ENCODE measurements around the gene ANO9. TPM values are rescaled to one million over a fixed set of nuclear protein-coding genes. Genes with fewer than 3 reads are reported as not detected.
A peak's percentile ranks its signal among the peaks of the same experiment; 100 is the strongest.

The ANO9 gene
- 10 to 100 TPM; 16.5 to 21.7 (median 20.4) TPM for total RNA-seq

DNA sequence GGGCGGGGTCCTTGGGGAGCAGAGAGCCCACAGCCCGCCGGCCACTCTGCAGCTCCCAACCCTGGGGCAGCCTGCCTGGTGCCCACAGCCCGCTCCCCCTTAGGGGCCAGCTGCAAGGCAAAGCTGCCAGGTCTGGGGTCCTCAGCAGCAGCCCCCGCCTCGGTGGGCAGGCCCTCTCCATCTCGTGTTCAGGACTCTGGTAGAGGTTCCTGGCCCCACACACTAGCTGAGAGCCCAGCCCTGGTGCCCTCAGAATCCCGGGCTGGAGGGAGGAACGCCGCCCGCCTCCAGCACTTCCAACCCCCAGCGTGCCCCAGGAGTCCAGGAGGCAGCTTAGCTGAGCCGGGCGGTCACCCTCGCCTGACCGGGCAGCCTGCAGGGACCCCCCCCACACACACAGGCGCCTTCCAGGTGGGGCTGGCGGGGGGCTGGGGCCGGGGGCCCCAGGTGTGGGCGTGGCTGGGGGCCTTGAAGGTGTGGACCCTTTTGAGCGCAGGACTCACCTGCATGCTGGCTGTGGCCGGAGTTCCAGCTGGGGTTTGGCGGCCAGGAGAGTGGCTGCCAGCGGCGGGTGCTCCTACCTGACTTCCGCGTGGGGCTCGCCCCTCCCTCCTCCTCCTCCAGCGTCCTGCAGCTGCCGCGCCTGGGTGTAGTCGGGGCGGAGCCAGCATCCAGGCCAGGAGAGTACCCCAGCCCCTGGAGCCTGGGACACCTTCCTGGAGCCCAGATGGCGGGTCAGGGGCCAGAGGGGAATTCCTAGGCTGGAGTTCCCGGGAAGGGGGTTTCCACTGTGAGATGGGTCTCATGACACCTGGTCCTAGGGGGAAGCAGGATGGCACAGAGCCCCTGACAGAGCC is at the start of gene ANO9:
Gene ANO9 (minus strand): TSS at position 594 of the 857 bp plus-strand sequence. CDS start 85 bp downstream, at position 509.
- DNase-seq = peak; percentile 54
- peaks cover 26% of the 10 kb centered on the region for H3K4me1 Mint-ChIP-seq (ENCODE audit: low read depth)
- H3K4me3 Mint-ChIP-seq = peak within 1 kb of the TSS; percentile 74
- no peaks in the 10 kb centered on the region for H3K9me3 Mint-ChIP-seq
- ATAC-seq = peak; percentile 90 to 91
- H3K27me3 Mint-ChIP-seq (ENCODE audit: low read depth) = peaks cover 2% of the 10 kb centered on the region
- H3K36me3 Mint-ChIP-seq (ENCODE audit: insufficient read depth) = no peaks in the 10 kb centered on the region

GRCh38 chr11:491358-491757 is 49.5 kb upstream of the ANO9 start:
- Mint-ChIP-seq H3K27me3 (ENCODE audit: low read depth) (no peaks in the 10 kb centered on the region), H3K4me3 (no peak overlapping the region), H3K9me3 (no peaks in the 10 kb centered on the region), H3K4me1 (ENCODE audit: low read depth) (no peaks in the 10 kb centered on the region), H3K36me3 (ENCODE audit: insufficient read depth) (peaks cover 13% of the 10 kb centered on the region)
- DNase-seq (no peak), ATAC-seq (no peak)

DNA sequence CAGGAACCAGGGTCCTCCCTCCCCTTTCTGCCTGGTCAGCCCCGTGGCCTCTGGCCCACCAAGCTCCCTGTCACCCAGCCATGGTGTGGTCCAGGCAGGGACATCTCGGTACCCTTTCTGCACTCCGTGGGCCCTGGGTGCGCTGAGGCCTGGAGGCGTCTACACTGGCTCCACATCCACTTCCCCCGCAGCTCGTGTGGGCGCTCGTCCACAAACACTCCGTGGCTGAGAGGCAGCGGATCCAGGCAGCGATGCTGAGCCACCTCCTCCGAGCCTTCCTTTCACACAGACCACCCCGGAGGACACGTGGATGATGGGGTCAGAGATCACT is 49.1 kb upstream of the ANO9 start:
- H3K4me1 Mint-ChIP-seq (ENCODE audit: low read depth) = no peaks in the 10 kb centered on the region
- peaks cover 12% of the 10 kb centered on the region for H3K36me3 Mint-ChIP-seq (ENCODE audit: insufficient read depth)
- no peaks in the 10 kb centered on the region for H3K9me3 Mint-ChIP-seq
- H3K4me3 Mint-ChIP-seq = no peak overlapping the region
- no peaks in the 10 kb centered on the region for H3K27me3 Mint-ChIP-seq (ENCODE audit: low read depth)
- ATAC-seq (no peak), DNase-seq (no peak)

DNA sequence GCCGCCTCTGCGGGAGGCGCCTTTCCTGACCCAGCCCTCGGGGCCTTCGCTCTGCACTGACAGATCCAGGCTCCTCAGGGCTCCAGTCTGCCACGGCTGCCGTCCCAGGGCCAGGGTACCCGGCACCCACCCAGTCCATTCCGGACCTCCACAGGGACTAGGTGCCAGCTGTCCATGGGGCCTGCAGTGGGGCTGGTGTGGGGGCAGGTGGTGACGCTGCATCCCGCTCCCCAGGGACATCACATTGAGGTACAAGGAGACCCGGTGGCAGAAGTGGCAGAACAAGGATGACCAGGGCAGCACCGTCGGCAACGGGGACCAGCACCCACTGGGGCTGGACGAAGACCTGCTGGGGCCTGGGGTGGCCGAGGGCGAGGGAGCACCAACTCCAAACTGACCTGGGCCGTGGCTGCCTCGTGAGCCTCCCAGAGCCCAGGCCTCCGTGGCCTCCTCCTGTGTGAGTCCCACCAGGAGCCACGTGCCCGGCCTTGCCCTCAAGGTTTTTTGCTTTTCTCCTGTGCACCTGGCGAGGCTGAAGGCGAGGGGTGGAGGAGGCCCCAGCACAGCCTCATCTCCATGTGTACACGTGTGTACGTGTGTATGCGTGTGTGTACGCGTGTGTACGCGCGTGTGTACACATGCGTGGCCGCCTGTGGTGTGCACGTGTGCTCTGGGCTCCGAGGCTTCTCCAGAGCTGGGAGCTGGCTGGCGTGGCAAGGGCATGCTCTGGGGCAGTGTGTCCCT is 48.5 kb upstream of the ANO9 start:
- H3K4me1 Mint-ChIP-seq (ENCODE audit: low read depth) = no peaks in the 10 kb centered on the region

DNA sequence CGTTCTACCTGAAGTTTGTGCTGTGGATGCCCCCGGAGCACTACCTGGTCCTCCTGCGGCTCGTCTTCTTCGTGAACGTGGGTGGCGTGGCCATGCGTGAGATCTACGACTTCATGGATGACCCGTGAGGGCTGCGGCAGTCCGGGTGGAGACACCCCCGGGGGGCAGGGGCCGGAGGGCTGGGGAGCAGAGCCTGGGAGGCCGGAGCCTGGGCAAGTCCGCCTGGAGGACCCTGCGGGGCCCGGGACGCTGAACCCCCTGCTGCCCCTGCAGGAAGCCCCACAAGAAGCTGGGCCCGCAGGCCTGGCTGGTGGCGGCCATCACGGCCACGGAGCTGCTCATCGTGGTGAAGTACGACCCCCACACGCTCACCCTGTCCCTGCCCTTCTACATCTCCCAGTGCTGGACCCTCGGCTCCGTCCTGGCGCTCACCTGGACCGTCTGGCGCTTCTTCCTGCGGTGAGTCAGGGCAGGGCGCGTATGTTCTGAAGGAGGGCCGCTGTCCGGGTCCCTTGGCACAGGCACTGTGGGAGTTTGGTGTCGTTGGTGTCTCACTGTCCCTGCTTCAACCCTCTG is 47.9 kb upstream of the ANO9 start:
- H3K4me1 Mint-ChIP-seq (ENCODE audit: low read depth) = no peaks in the 10 kb centered on the region
- no peaks in the 10 kb centered on the region for H3K9me3 Mint-ChIP-seq
- DNase-seq (no peak), ATAC-seq (no peak)
- peaks cover 6% of the 10 kb centered on the region for H3K36me3 Mint-ChIP-seq (ENCODE audit: insufficient read depth)
- H3K27me3 Mint-ChIP-seq (ENCODE audit: low read depth) = no peaks in the 10 kb centered on the region
- H3K4me3 Mint-ChIP-seq = no peak overlapping the region

More for the DNA sequence above, 48.5 kb upstream of the ANO9 start:
- ATAC-seq (no peak), DNase-seq (no peak)
- Mint-ChIP-seq H3K27me3 (ENCODE audit: low read depth) (no peaks in the 10 kb centered on the region), H3K36me3 (ENCODE audit: insufficient read depth) (peaks cover 9% of the 10 kb centered on the region), H3K9me3 (no peaks in the 10 kb centered on the region), H3K4me3 (no peak overlapping the region)

- no peaks in the 10 kb centered on the region for H3K27me3 Mint-ChIP-seq (ENCODE audit: low read depth)
- H3K4me3 Mint-ChIP-seq = no peak overlapping the region
- H3K36me3 Mint-ChIP-seq (ENCODE audit: insufficient read depth) = peaks cover 4% of the 10 kb centered on the region
- no peaks in the 10 kb centered on the region for H3K9me3 Mint-ChIP-seq
- H3K4me1 Mint-ChIP-seq (ENCODE audit: low read depth) = no peaks in the 10 kb centered on the region
- DNase-seq (no peak), ATAC-seq (no peak)
Observed at GRCh38 chr11:488992-489391, 47.2 kb upstream of the ANO9 start.

- Mint-ChIP-seq H3K27me3 (ENCODE audit: low read depth) (no peaks in the 10 kb centered on the region), H3K4me3 (no peak overlapping the region), H3K4me1 (ENCODE audit: low read depth) (no peaks in the 10 kb centered on the region), H3K9me3 (no peaks in the 10 kb centered on the region), H3K36me3 (ENCODE audit: insufficient read depth) (peaks cover 4% of the 10 kb centered on the region)
- no peak for ATAC-seq
- no peak for DNase-seq
Observed at GRCh38 chr11:488579-488978, 46.8 kb upstream of the ANO9 start.

GRCh38 chr11:488062-488461 is 46.3 kb upstream of the ANO9 start:
- Mint-ChIP-seq H3K27me3 (ENCODE audit: low read depth) (no peaks in the 10 kb centered on the region), H3K4me1 (ENCODE audit: low read depth) (no peaks in the 10 kb centered on the region), H3K4me3 (no peak overlapping the region), H3K9me3 (no peaks in the 10 kb centered on the region), H3K36me3 (ENCODE audit: insufficient read depth) (peaks cover 4% of the 10 kb centered on the region)
- DNase-seq (no peak), ATAC-seq (no peak)

DNA sequence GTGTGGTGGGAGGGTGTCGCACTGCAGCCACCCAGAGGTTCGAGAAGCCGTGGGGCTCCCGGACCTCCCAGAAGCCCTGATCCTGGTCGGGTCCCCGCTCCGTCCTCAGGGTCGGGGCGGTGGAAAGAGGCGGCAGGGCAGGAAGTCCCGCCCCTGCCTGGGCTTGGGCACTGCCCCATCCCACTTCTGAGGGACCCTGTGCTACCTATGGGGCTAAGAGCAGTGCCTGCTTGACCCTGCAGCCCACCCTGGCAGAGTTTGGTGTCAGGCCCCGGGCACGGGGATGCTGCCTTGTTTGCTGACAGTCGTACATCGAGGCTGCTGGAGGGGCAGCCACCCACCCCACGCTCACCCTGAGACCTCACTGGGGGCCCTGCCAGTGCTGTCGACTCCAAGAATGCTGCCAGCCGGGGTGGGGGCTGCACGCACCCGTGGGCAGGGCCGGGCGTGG is 45.8 kb upstream of the ANO9 start:
- H3K4me1 Mint-ChIP-seq (ENCODE audit: low read depth) = no peaks in the 10 kb centered on the region
- DNase-seq = no peak
- no peaks in the 10 kb centered on the region for H3K9me3 Mint-ChIP-seq
- peaks cover 4% of the 10 kb centered on the region for H3K36me3 Mint-ChIP-seq (ENCODE audit: insufficient read depth)
- H3K27me3 Mint-ChIP-seq (ENCODE audit: low read depth) = no peaks in the 10 kb centered on the region
- no peak for ATAC-seq
- no peak overlapping the region for H3K4me3 Mint-ChIP-seq

DNA sequence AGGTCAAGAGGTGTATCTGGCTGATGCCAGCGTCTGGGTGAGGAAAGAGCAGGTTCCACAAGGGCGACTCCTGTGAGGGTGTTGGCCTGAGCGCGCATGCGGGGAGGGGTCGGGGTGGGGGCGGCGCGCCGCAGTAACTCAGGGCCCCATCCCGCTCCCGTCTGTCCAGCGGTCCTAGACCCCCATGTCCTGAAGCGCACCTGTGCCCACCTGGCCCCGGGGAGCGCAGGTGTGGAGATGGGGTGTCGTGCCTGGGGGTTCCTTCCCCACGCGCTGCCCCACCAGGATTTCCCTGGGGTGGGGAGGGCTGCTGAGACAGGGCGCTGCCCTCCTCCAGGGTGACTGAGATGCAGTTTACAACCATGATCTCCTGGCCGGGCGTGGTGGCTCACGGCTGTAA is 44.4 kb upstream of the ANO9 start:
- H3K36me3 Mint-ChIP-seq (ENCODE audit: insufficient read depth) = peaks cover 6% of the 10 kb centered on the region
- no peaks in the 10 kb centered on the region for H3K27me3 Mint-ChIP-seq (ENCODE audit: low read depth)
- ATAC-seq (no peak), DNase-seq (no peak)
- no peaks in the 10 kb centered on the region for H3K4me1 Mint-ChIP-seq (ENCODE audit: low read depth)
- no peak overlapping the region for H3K4me3 Mint-ChIP-seq
- H3K9me3 Mint-ChIP-seq = no peaks in the 10 kb centered on the region

GRCh38 chr11:484616-485015 is 42.8 kb upstream of the ANO9 start:
- no peak overlapping the region for H3K4me3 Mint-ChIP-seq
- no peaks in the 10 kb centered on the region for H3K9me3 Mint-ChIP-seq
- H3K4me1 Mint-ChIP-seq (ENCODE audit: low read depth) = no peaks in the 10 kb centered on the region
- peaks cover 2% of the 10 kb centered on the region for H3K36me3 Mint-ChIP-seq (ENCODE audit: insufficient read depth)
- ATAC-seq (no peak), DNase-seq (no peak)
- no peaks in the 10 kb centered on the region for H3K27me3 Mint-ChIP-seq (ENCODE audit: low read depth)

DNA sequence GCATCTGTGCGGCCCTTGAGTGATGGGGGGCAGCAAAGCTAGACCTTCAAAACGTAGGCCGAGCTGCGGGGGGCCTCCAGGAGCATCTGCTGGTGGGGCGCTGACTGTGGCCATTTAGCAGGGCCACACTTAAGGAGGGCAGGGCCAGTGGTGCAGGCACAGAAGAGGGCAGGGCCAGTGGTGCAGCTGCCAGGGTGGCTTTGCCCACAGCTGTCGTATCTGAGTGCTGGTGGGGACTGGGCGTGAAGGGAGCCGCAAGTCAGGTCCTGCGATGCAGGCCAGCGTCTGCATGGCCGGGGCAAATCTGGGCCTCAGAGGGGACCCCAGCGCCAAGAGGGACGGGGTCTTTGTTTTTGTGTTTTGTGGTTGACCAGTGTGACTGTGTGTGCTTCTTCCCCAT is 37.5 kb upstream of the ANO9 start:
- Mint-ChIP-seq H3K4me3 (no peak overlapping the region), H3K4me1 (ENCODE audit: low read depth) (no peaks in the 10 kb centered on the region), H3K27me3 (ENCODE audit: low read depth) (no peaks in the 10 kb centered on the region), H3K36me3 (ENCODE audit: insufficient read depth) (peaks cover 2% of the 10 kb centered on the region), H3K9me3 (no peaks in the 10 kb centered on the region)
- DNase-seq (no peak), ATAC-seq (no peak)

DNA sequence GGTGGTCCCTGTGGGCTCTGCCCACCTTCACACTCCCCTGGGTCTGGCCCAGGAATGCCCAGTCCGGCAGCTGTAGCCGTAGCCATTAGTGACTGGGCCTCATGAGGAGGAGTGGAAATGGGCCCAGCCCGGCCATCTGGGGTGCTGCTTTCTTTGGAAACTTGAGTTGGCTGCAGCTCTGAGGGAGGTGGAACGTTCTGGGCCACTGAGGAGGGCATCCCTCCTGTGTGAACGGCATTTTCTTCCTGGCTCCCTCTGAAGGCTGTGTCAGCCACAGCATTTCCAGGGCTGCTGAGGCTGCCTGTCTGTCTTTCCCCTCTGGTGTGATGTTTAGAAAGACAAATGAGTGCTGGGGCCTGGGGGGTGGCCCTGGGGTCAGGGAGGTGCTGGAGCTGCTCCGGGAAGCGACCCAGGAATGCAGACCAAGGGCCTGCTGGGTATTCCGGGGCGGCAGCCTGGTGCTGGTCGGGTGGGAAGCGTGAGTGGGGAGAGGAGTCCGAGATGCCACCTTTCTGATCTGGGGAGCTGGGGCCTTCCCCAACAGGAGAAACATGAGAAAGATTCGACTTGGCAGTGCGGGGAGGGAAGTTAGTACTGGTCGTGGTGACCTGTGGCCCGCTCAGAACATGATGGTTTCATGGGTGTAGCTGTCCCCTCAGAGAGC is 35.4 kb upstream of the ANO9 start:
- no peak for ATAC-seq
- no peak overlapping the region for H3K4me3 Mint-ChIP-seq
- no peaks in the 10 kb centered on the region for H3K27me3 Mint-ChIP-seq (ENCODE audit: low read depth)
- DNase-seq = no peak
- H3K4me1 Mint-ChIP-seq (ENCODE audit: low read depth) = no peaks in the 10 kb centered on the region
- H3K9me3 Mint-ChIP-seq = no peaks in the 10 kb centered on the region
- peaks cover 2% of the 10 kb centered on the region for H3K36me3 Mint-ChIP-seq (ENCODE audit: insufficient read depth)

GRCh38 chr11:476416-476815 is 34.6 kb upstream of the ANO9 start:
- Mint-ChIP-seq H3K4me3 (no peak overlapping the region), H3K9me3 (no peaks in the 10 kb centered on the region), H3K4me1 (ENCODE audit: low read depth) (no peaks in the 10 kb centered on the region), H3K27me3 (ENCODE audit: low read depth) (no peaks in the 10 kb centered on the region), H3K36me3 (ENCODE audit: insufficient read depth) (peaks cover under 1% of the 10 kb centered on the region)
- no peak for DNase-seq
- no peak for ATAC-seq
